Astrocyte of the cerebellum (primary cell): ENCODE results near the gene SOCS4.

Experiments used
- DNase-seq: peaks from one replicate; pipeline ENCODE4 v3.0.0-alpha.2; 2011; ENCODE audit warnings: low read depth
- H3K4me3 ChIP-seq: 2 replicates; pipeline ENCODE4 v1.5.1; 2011; ENCODE audit warnings: mild to moderate bottlenecking, low read depth, low read length, moderate library complexity
- in situ Hi-C: cut with HindIII; loops from 2 replicates; pipeline ENCODE4 v1.10.0; 2017; ENCODE audit warnings: low sequenced_read_pairs
- TF ChIP-seq, protein P1 (sequence below): IDR thresholded peaks from 2 replicates; pipeline ENCODE4 v1.5.1; 2012; ENCODE audit warnings: low read length, low read depth, moderate library complexity, mild to moderate bottlenecking; ENCODE audit errors: missing control alignments

The SOCS4 gene

DNA sequence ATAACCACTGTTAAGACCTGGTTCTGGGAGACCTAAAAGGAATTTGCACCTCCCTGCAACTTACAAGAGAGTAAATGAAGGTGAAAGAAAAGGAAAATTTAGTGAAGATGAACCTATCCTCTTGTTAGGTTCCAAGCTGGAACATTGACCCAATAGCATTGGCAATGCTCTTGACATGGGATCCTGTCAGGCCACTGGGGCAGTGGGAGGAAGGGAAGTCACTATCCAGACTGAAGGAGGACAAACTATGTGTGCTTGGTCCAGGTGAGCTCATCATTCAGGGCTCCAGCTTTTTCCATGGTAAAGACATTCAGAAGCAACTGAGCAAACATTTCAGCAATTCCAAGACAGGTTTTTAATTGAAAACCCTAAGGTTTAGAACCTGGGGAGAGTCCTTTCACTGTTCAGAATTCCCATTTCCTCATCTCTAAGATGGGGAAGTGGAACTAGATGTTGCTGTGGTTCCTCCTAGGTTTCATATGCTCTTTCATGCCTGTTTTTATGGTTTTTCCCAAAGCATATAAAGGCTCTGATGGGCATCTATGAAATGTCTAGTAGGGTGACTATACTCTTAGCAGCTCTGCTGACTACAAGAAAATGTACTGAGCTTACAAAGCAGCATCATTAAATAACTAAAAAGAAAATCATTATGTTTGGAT, 57.5 kb downstream of the SOCS4 start:
- in situ Hi-C loops: no loop called here
- DNase-seq: no peak
- TF ChIP-seq, protein P1, sequence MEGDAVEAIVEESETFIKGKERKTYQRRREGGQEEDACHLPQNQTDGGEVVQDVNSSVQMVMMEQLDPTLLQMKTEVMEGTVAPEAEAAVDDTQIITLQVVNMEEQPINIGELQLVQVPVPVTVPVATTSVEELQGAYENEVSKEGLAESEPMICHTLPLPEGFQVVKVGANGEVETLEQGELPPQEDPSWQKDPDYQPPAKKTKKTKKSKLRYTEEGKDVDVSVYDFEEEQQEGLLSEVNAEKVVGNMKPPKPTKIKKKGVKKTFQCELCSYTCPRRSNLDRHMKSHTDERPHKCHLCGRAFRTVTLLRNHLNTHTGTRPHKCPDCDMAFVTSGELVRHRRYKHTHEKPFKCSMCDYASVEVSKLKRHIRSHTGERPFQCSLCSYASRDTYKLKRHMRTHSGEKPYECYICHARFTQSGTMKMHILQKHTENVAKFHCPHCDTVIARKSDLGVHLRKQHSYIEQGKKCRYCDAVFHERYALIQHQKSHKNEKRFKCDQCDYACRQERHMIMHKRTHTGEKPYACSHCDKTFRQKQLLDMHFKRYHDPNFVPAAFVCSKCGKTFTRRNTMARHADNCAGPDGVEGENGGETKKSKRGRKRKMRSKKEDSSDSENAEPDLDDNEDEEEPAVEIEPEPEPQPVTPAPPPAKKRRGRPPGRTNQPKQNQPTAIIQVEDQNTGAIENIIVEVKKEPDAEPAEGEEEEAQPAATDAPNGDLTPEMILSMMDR: no peak
- no peak overlapping the region for H3K4me3 ChIP-seq

DNA sequence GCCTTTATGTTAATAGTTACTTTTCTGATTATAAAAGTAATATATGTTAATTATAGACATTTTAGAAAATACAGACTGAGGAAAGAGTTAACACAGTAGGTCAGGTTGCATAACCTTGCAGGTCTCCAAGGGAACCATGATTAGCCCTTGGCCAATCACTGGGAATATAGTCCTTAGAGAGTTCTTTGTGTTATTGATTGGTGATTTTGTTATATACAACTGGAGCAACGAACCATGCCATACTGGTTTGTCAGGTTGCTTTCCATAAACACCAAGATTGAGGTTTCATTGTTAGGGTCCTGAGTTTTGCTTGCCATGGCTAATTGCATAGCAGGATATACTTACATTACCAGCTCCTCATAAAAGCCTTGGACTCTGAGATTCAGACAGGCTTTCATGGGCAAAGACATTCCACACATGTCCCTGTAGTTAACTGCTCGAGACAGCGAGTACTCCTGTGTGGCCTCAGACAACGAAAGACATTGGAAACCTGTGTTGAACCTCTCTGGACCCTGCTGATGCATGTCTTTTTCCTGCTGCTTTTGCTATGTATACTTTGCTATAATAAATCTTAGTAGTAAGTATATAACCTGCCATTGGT, 58.1 kb downstream of the SOCS4 start:
- in situ Hi-C loops: no loop called here
- DNase-seq: no peak
- TF ChIP-seq, protein P1: no peak
- H3K4me3 ChIP-seq: no peak overlapping the region

DNA sequence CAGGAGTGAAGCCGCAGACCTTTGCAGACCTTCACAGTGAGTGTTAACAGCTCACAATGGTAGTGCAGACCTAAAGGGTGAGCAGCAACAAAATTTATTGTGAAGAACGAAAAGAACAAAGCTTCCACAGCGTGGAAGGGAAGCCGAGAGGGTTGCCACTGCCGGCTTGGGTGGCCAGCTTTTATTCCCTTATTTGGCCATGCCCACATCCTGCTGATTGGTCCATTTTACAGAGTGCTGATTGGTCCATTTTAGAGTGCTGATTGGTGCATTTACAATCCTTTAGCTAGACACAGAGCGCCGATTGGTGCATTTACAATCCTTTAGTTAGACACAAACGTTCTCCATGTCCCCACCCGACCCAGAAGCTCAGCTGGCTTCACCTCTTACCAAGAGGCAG, 59.9 kb downstream of the SOCS4 start:
- in situ Hi-C loops: no loop called here
- H3K4me3 ChIP-seq: no peak overlapping the region
- DNase-seq: no peak
- TF ChIP-seq, protein P1: no peak

DNA sequence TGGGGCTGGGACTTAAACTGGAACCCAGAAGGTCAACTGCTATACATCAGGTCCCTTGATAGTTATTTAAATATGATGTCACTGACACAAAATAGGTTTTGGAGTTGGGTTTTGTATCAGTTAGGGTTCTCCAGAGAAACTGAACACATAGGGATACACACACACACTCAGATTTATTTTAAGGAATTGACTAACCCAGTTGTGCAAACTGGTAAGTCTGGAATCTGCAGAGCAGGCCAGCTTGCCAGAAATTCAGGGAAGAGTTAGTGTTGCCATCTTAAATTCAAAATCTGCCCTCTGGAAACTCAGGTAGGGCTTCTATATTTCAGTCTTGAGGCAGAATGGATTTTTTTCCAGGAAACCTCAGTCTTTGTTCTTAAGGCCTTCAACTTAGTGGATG, 61.3 kb downstream of the SOCS4 start:
- DNase-seq: no peak
- TF ChIP-seq, protein P1: no peak
- in situ Hi-C loops: no loop called here
- H3K4me3 ChIP-seq: no peak overlapping the region

DNA sequence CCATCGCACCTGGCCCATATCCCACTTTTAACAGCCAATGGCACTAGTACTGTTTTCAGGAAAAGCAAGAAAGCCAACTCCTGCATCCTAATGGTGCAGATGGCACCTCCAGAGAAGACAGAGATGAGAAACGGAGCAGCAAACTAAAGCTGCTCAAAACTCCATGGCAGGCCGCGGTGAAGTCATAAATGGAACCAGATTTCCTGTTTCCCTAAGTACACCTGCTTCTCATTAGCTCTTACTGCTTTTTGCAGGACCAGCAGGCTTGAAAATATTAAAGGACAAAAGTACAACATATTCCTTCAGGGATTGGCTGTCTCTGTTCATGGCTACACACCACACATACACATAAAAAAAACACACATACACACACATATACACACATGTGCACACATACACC, 65.3 kb downstream of the SOCS4 start:
- in situ Hi-C loops: no loop called here
- no peak overlapping the region for H3K4me3 ChIP-seq
- no peak for DNase-seq
- TF ChIP-seq, protein P1: no peak

DNA sequence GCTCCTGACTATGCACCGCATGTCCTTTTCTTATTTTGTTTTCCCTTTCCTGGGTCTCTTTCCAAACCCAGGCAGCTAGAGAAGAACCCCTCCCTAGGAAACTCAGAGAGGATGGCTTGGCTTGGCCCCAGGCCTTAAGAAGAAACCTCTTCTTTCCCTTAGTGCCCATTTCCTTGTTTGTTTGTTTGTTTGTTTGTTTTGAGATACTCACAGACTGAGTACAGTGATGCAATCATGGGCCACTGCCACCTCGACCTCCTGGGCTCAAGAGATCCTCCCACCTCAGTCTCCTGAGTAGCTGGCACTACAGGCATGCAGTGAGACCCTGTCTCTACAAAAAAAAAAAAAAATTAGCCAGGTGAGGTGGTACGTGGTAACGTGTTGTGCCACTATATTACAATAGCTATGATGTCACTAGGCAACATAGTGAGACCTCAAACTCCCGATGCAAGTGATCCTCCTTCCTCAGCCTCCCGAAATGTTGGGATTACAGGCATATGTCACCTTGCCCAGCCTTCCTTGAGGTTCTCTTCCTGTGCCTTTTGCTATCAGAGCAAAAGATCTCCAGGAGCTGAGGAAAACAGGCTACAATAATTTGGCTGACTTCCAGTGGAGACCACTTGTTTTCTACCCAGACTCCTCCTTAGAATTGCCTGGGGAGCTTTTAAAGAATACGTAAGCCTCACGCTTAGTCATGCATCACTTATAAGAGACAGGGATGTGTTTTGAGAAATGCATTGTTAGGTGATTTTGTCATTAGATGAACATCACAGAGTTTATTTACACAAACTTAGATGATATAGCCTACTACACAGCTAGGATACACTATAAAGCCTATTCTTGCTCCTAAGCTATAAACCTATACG, 67.5 kb downstream of the SOCS4 start:
- TF ChIP-seq, protein P1: no peak
- no peak for DNase-seq
- in situ Hi-C loops: no loop called here
- no peak overlapping the region for H3K4me3 ChIP-seq
